CD4-positive, alpha-beta T cell (primary cell): Measurements from ENCODE around the gene ARTN. TPM values are rescaled to one million over a fixed set of nuclear protein-coding genes. Genes with fewer than 3 reads are reported as not detected.

ENCODE experiments used
- ATAC-seq: fragments of 200-7000 bp; cut with Tn5 transposase; one replicate; pipeline ENCODE4 v1.10.0; 2022; ENCODE audit warnings: mild to moderate bottlenecking; ENCODE audit not compliant: poor library complexity
- CTCF ChIA-PET: fragments of 350-600 bp; sonication (Branson Sonifier 250); formaldehyde crosslinking; loops from one replicate; lab custom pipeline; 2021; ENCODE audit warnings: antibody characterized with exemption, inconsistent platforms; lab: Charles Lee
- POLR2A ChIA-PET: fragments of 350-600 bp; sonication (Branson Sonifier 250); formaldehyde crosslinking; loops from one replicate; lab custom pipeline; 2021; ENCODE audit warnings: antibody characterized with exemption, inconsistent platforms; lab: Charles Lee
- DNase-seq, 14 experiments: peaks; one replicate each; pipeline ENCODE4 v3.0.0-alpha.2; 2013 to 2020; ENCODE audit warnings: mixed read lengths in 2 of 14
- H3K27ac ChIP-seq, 2 donors: one replicate each; pipeline versions ENCODE4 v1.5.1 to v1.7.0; 2013; ENCODE audit warnings: low read length in 2 of 2, low read depth in 1 of 2, mild to moderate bottlenecking in 1 of 2
- H3K27me3 ChIP-seq, 2 experiments: 1 replicate in 1 of 2; 2 replicates in 1 of 2; pipeline versions ENCODE4 v1.6.1 to v1.7.0; 2013; ENCODE audit warnings: low read length in 2 of 2, control low read depth in 1 of 2, mild to moderate bottlenecking in 1 of 2, moderate library complexity in 1 of 2; ENCODE audit not compliant: insufficient read depth in 2 of 2, control insufficient read depth in 1 of 2
- H3K36me3 ChIP-seq: one replicate; pipeline ENCODE4 v1.6.1; 2013; ENCODE audit warnings: low read length, control low read depth; ENCODE audit not compliant: insufficient read depth
- H3K4me1 ChIP-seq: one replicate; pipeline ENCODE4 v1.6.1; 2013; ENCODE audit warnings: low read length, control low read depth; ENCODE audit not compliant: insufficient read depth
- H3K4me3 ChIP-seq: one replicate; pipeline ENCODE4 v1.5.1; 2013; ENCODE audit warnings: mild to moderate bottlenecking, low read length, moderate library complexity
- H3K9me3 ChIP-seq, 2 experiments: 1 replicate in 1 of 2; 2 replicates in 1 of 2; pipeline versions ENCODE4 v1.6.1 to v1.7.0; 2013; ENCODE audit warnings: low read length in 2 of 2, mild to moderate bottlenecking in 2 of 2, control low read depth in 1 of 2, moderate library complexity in 1 of 2; ENCODE audit not compliant: control insufficient read depth in 1 of 2, insufficient read depth in 1 of 2
- H3K27ac Mint-ChIP-seq: one replicate; pipeline ENCODE4 v1.8.0; 2020; ENCODE audit warnings: mixed read lengths
- H3K27me3 Mint-ChIP-seq: one replicate; pipeline ENCODE4 v1.8.0; 2021; ENCODE audit warnings: mixed read lengths
- H3K36me3 Mint-ChIP-seq: one replicate; pipeline ENCODE4 v1.8.0; 2021; ENCODE audit warnings: low read depth, mixed read lengths
- H3K4me1 Mint-ChIP-seq: one replicate; pipeline ENCODE4 v1.8.0; 2021; ENCODE audit warnings: low read depth, mixed read lengths
- H3K4me3 Mint-ChIP-seq: one replicate; pipeline ENCODE4 v1.8.0; 2020; ENCODE audit warnings: mild to moderate bottlenecking, mixed read lengths
- H3K9me3 Mint-ChIP-seq: one replicate; pipeline ENCODE4 v1.8.0; 2020; ENCODE audit warnings: mixed read lengths
- CTCF ChIP-seq: fragments of 200-600 bp; IDR thresholded peaks from one replicate; pipeline ENCODE4 v1.8.0; 2022; ENCODE audit warnings: antibody characterized with exemption, mild to moderate bottlenecking
- intact Hi-C, 2 experiments: fragments of 100-400 bp; cut with DNase I in 1 of 2; cut with micrococcal nuclease in 1 of 2; formaldehyde crosslinking; loops; one replicate each; pipeline versions ENCODE4 v1.15.1 to v1.9.0; 2023 to 2025; cut with DNase I, micrococcal nuclease
- total RNA-seq, 174 experiments: library from RNA in 2 of 174; stranded (reverse) in 2 of 174; gene quantifications; one replicate each; pipeline ENCODE4 v1.2.3 and lab custom pipeline; 2021 to 2026

Gene ARTN
- total RNA-seq, 2 experiments from 2014 or later = 0.55 to 1.3 TPM

DNA sequence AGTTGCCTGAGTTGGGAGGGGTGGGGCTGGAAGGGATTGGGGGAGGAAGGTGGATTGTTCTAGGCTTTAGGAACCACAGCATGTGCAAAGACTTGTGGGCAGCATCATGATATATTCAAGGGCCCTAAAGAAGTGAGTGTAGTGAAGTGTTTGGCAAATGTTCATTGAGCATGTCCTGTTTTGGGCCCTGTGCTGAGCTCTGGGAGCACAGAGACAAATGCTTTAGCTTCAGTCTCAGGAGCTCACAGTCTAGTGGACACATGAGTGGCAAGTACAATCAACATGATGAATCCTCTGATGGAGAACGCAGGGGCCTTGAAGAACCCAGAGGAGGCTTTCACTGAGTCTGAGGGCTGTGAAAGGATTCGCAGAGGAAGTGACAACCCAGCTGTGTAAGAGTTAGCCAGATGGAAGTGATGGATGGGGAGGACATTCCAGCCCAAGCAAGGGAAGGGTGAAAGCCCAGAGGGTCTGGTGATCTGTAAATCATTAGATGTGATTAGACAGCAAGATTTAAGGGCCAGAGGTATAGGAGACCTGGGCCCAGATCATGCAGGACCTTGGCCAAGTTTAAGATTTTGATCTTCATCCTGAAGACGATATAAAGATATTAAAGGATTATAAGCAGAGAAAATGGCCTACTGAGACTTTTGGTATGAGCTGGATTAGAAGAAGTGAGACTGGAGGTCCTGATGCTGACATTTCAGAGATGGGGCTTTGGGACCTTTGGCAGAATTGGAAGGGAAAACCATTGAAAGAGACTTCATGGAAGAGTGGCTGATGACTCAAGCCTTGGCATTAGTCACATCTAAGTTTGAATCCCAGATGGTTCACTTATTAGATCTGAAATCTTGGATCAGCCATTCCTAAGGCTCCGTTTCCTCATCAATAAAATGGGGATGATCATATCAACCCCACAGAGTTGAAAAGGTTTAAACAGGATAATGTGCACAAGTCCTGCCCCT lies 17.7 kb downstream of the ARTN start:
- Histone ChIP-seq H3K9me3 (no peaks in the 10 kb centered on the region), H3K27ac (no peak overlapping the region), H3K36me3 (peaks cover 11% of the 10 kb centered on the region), H3K27me3 (no peaks in the 10 kb centered on the region), H3K4me1 (peaks cover 21% of the 10 kb centered on the region), H3K4me3 (no peak overlapping the region)
- Mint-ChIP-seq H3K36me3 (peaks cover 9% of the 10 kb centered on the region), H3K27ac (no peak overlapping the region), H3K4me1 (peaks cover 41% of the 10 kb centered on the region), H3K27me3 (no peaks in the 10 kb centered on the region), H3K9me3 (no peaks in the 10 kb centered on the region), H3K4me3 (no peak overlapping the region)
- no peak for TF ChIP-seq CTCF
- POLR2A ChIA-PET = interaction anchor here (0.8 kb wide), 1 partner anchor 19 kb away, joined by 3 read pairs; the partner anchor contains the start of gene DPH2
- ATAC-seq (no peak), DNase-seq (no peak)
- CTCF ChIA-PET = interaction anchor here (0.5 to 1.3 kb wide), 2 partner anchors 10 to 16 kb away, joined by 3 to 6 read pairs; no protein-coding TSS in a partner anchor
- intact Hi-C loops = no loop called here

- Histone ChIP-seq H3K4me3 (no peak overlapping the region), H3K27ac (no peak overlapping the region), H3K9me3 (no peaks in the 10 kb centered on the region), H3K4me1 (peaks cover 10% of the 10 kb centered on the region), H3K27me3 (no peaks in the 10 kb centered on the region), H3K36me3 (peaks cover 25% of the 10 kb centered on the region)
- Mint-ChIP-seq H3K4me3 (no peak overlapping the region), H3K36me3 (peaks cover 20% of the 10 kb centered on the region), H3K4me1 (peaks cover 34% of the 10 kb centered on the region), H3K27ac (no peak overlapping the region), H3K9me3 (no peaks in the 10 kb centered on the region), H3K27me3 (no peaks in the 10 kb centered on the region)
- DNase-seq = no peak
- CTCF ChIA-PET = interaction anchor here (1.3 kb wide), 1 partner anchor 18 kb away, joined by 4 read pairs; no protein-coding TSS in a partner anchor
- ATAC-seq = no peak
- intact Hi-C loops = no loop called here
- POLR2A ChIA-PET = no interaction called here
- no peak for TF ChIP-seq CTCF
Observed at GRCh38 chr1:43952731-43953346, 19.2 kb downstream of the ARTN start.

DNA sequence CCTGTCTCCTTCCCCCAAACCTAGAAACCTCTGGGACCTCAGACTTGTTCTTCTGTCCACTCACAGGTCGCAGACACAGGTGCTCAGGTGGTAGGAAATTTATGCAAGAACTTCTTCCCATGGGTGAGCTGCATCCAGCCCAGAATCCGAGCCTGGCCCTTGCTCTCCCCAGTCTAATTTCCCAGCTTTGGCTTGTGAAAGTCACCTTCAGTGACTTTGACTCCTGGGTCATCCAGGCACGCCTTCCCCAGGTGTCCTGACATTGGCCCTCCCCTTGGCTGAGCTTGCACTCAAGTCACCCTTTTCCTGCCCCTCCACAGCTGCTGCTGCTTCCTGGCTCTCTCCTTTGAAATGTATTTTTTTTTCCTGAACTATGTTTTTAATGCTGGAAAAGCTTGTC lies 19.8 kb downstream of the ARTN start:
- Mint-ChIP-seq H3K9me3 (no peaks in the 10 kb centered on the region), H3K27ac (no peak overlapping the region), H3K4me1 (peaks cover 29% of the 10 kb centered on the region), H3K4me3 (no peak overlapping the region), H3K36me3 (peaks cover 26% of the 10 kb centered on the region), H3K27me3 (no peaks in the 10 kb centered on the region)
- no peak for ATAC-seq
- no peak for TF ChIP-seq CTCF
- Histone ChIP-seq H3K4me1 (peaks cover 4% of the 10 kb centered on the region), H3K27me3 (no peaks in the 10 kb centered on the region), H3K4me3 (no peak overlapping the region), H3K27ac (no peak overlapping the region), H3K36me3 (peaks cover 29% of the 10 kb centered on the region), H3K9me3 (no peaks in the 10 kb centered on the region)
- ChIA-PET CTCF (interaction anchor here (1.3 kb wide), 1 partner anchor 19 kb away, joined by 4 read pairs; no protein-coding TSS in a partner anchor), POLR2A (no interaction called here)
- DNase-seq = no peak
- intact Hi-C loops = no loop called here
